Activated effector memory CD4-positive, alpha-beta T cell treated with Interleukin-2 at 50 U/mL for 16 hours (primary cell): ENCODE results near the gene SEPSECS.

Source experiments
- DNase-seq: peaks from one replicate; pipeline ENCODE4 v3.0.0-alpha.2; 2020

SEPSECS gene

GRCh38 chr4:25076625-25077398 is 83.4 kb downstream of the SEPSECS start:
- DNase-seq = no peak

GRCh38 chr4:25075851-25076250 is 84.4 kb downstream of the SEPSECS start:
- no peak for DNase-seq

GRCh38 chr4:25075129-25075528 is 85.1 kb downstream of the SEPSECS start:
- no peak for DNase-seq

- no peak for DNase-seq
Observed at GRCh38 chr4:25070545-25070944, 89.7 kb downstream of the SEPSECS start.
